ENCODE results near the gene MEP1A.

- TF ChIP-seq, protein P1, sequence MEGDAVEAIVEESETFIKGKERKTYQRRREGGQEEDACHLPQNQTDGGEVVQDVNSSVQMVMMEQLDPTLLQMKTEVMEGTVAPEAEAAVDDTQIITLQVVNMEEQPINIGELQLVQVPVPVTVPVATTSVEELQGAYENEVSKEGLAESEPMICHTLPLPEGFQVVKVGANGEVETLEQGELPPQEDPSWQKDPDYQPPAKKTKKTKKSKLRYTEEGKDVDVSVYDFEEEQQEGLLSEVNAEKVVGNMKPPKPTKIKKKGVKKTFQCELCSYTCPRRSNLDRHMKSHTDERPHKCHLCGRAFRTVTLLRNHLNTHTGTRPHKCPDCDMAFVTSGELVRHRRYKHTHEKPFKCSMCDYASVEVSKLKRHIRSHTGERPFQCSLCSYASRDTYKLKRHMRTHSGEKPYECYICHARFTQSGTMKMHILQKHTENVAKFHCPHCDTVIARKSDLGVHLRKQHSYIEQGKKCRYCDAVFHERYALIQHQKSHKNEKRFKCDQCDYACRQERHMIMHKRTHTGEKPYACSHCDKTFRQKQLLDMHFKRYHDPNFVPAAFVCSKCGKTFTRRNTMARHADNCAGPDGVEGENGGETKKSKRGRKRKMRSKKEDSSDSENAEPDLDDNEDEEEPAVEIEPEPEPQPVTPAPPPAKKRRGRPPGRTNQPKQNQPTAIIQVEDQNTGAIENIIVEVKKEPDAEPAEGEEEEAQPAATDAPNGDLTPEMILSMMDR (IDR thresholded peaks at IDR 0.05; ENCODE audit: extremely low read depth in 1 of 2, insufficient read depth in 1 of 2, low read depth in 1 of 2, low read length in 2 of 2), result no peak
- TF ChIP-seq EZH2 (IDR thresholded peaks at IDR 0.05; ENCODE audit: borderline replicate concordance, low read depth, low read length, severe bottlenecking), result no peak
- no peak for TF ChIP-seq POLR2A (IDR thresholded peaks at IDR 0.05; ENCODE audit: low read depth, low read length)
- no peak for TF ChIP-seq POLR2AphosphoS5 (IDR thresholded peaks at IDR 0.05; ENCODE audit: insufficient read depth, low read depth, low read length)
- TF ChIP-seq, protein P2, sequence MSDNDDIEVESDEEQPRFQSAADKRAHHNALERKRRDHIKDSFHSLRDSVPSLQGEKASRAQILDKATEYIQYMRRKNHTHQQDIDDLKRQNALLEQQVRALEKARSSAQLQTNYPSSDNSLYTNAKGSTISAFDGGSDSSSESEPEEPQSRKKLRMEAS (IDR thresholded peaks at IDR 0.05; ENCODE audit: insufficient read depth, insufficient read length), result no peak
- no peak for TF ChIP-seq GATA2 (IDR thresholded peaks at IDR 0.05; ENCODE audit: insufficient read depth, insufficient read length, low read depth, low read length)
- TF ChIP-seq FOS (IDR thresholded peaks at IDR 0.05; ENCODE audit: borderline replicate concordance, insufficient read depth, low read length), result no peak
- no peak for TF ChIP-seq JUN (IDR thresholded peaks at IDR 0.05; ENCODE audit: borderline replicate concordance, insufficient read depth, insufficient read length, low read depth)
Measured at GRCh38 chr6:46793138-46793537, at the start of gene MEP1A.

Measured in endothelial cell of umbilical vein (primary cell).